Amniotic stem cell (primary cell): Measurements from ENCODE around the gene KRTAP10-2.
"Not testable (repeated sequence)": the region's sequence is repeated elsewhere in the genome, so short reads cannot be mapped to it uniquely, and the experiment has no call there.

Source experiments
- DNase-seq: peaks from one replicate; lab custom pipeline; 2025; lab: John Stamatoyannopoulos, UW

The KRTAP10-2 gene

DNA sequence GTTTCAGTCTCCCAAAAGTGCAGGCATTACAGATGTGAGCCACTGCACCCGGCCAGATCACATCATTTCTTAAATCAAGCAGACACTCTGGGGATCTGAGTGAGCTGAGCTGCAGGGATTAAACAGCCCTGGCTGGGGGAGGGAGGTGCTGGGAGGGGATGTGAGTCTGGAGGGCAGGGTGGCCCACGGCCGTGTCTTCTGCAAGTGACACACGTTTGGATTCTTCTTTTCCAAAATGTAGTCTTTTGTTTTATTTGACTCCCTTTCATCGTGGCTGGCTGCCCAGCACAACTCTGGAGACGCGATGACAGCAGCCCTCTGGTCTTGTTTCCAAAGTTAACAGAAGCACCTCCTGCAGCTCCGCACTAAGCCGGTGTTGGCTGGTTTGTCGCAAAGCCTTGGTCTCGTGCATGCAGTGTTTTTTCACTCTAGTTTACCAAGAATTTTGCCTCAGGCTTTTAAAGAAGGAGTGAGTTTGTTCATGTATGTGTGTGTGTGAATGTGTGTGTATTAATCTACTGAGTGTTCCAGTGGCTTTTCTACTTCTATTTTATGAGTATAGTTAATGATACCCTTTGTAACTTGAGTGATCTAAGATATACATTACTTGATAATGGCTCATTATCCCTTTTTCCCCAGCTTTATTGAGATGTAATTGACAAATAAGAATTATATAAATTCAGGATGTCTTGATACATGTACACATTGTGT is 31.9 kb upstream of the KRTAP10-2 start:
- DNase-seq, result no peak

DNA sequence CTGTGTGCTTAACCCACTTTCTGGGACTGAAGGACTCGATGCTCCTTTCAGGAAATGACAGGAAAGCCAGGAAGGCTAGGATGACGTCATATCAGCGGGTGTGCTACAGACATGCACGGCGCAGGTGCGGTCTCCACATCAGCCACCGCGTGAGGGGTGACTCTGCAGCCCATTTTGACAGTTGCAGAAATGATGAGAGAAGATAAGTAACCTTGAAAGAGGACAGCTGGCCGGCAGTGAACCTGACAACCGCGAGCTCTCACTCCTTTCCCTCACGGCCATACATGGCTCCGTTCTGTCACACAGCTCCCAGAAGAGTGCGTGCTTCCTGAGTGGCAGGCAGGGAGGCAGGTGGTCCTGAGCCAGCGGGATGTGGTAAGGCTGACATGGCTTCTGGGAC is 30.8 kb upstream of the KRTAP10-2 start:
- no peak for DNase-seq

DNA sequence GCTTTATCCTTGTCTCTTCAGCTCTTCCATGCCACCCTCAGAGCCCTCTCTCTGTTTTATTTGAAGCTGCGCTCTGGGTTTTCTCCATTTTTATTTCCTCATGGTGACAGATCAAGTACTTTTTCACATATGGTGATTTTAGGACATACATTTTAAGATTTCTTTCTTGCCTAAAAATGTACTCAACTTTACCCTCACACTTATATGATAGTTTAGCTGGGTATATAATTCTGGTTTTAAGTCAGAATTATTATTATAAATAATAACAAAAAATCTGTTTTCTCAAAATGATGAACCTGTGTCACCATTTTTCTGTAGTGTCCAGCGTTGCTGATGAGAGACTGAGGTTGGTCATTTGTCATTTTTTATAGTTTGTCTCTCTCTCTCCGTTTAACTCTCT is 29.9 kb upstream of the KRTAP10-2 start:
- no peak for DNase-seq

DNA sequence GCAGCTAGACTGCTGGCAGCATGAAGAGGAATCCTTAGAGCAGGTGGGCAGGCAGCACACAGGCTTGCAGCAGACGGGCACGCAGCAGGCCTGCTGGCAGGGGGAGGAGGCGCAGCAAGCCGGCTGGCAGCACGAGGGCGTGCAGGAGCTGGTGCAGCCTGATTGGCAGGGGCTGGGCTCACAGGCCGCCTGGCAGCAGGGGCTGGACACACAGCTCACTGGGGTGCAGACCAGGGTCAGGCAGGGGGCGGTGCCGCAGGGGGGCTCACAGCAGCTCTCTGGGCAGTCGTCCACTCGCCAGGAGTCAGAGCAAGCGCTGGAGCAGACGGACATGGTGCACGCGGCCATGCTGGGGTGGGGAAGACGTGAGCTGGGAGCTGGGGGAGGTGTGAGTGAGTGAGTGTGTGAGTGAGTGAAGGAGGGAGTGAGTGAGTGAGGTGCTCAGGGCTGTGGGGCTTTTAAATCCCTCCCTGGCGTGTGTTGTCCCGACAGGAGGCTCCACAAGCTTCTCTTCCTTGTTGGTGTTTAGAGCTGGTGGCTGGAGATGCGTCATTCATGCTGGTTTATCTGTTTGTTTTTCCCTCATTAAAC is 29.0 kb upstream of the KRTAP10-2 start, which contains the start of gene KRTAP10-5:
Gene KRTAP10-5, minus strand, starts transcription at position 374 of the 591 bp plus-strand sequence. Its CDS starts 26 bp downstream, at position 348.
- not testable (repeated sequence) for DNase-seq

DNA sequence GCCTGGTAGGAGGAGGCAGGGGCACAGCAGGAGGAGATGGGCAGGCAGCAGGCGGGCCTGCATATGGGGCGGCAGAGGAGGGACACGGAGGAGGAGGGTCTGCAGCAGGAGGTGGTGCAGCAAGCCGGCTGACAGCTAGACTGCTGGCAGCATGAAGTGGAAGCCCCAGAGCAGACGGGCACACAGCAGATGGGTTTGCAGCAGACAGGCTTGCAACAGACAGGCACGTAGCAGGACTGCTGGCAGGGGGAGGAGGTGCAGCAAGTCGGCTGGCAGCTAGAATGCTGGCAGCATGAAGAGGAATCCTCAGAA is 28.5 kb upstream of the KRTAP10-2 start:
- DNase-seq, result no peak

DNA sequence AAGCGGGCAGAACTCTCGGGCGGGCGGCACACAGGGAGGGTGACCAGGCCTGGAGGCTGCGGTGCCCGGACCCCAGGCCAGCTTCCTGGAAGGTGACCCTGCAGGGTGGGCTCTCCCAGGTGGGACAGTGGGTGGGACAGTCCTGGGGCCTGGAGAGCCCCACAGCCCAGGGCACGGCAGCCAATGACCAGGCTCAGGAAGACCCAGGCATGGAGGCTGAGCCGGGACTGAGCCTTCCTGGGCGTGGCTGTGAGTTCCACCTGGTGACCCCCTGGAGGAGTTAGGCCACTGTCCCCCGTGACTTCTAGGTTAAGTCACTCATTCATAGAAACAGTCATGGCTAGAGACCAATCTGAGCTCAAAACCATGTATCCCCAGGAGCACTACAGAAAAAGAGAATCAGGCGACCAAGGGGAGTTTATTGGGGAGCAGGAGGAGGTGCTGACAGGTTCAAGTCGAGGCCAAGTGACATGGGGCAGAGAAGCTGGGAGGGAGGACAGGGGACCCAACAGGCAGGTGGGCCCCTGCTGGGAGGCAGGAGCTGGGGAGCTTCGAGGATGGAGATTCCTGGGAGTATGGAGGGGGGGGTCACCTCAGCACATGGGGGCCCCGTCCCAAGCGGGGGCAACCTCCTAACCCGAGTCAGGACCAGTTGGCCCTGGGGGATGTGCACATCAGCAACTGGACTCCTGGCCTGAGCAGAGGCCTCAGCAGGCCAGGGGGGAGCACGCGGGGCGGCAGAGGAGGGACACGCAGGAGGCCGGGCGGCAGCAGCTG is 27.9 kb upstream of the KRTAP10-2 start:
- DNase-seq, result no peak

DNA sequence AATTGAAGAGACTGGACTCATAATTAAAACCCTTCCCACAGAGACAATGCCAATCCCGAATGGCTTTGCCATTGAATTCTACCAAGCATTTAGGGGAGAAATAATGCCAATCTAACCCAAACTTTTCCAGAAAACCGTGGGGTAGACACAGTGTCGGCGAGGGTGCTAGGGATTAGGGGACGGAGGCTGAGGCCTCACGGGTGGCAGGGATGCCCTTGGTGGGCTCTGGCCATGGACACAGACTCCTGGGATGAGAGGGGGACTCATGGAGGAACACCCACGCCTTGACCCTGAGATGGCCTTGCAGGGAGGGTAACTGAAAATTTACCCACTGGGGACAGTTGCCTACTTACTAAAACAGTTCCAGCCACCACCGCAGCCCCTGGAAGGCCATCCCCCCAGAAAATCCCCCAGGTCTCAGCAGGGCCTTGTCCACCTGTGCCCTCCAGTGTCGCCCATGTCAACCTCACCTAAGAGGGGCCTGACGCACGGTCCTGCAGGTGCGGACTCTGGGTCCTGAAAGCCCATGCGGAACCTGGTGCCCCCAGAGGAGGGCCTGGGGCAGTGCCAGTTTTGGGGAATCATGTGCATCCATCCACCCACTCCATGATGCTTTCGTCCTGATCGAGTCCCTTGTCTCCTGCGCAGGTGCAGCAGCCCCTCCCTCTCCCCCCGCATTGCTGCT is 27.2 kb upstream of the KRTAP10-2 start:
- DNase-seq, result no peak

DNA sequence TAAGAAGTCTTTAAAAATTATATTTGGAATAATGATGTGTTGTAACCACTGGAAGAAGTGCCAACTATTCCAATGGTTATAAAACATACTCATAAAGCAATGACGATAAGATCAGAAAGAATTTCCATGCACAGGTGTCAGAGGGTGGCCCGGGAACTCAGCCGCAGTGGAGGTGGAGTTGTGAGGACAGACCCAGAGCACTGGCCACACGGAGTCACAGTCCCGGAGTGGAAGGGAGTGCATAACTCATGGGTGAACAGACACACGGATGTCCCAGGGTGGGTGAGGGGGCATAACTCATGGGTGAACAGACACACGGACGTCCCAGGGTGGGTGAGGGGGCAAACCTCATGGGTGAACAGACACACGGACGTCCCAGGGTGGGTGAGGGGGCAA is 24.7 kb upstream of the KRTAP10-2 start:
- DNase-seq, result no peak

DNA sequence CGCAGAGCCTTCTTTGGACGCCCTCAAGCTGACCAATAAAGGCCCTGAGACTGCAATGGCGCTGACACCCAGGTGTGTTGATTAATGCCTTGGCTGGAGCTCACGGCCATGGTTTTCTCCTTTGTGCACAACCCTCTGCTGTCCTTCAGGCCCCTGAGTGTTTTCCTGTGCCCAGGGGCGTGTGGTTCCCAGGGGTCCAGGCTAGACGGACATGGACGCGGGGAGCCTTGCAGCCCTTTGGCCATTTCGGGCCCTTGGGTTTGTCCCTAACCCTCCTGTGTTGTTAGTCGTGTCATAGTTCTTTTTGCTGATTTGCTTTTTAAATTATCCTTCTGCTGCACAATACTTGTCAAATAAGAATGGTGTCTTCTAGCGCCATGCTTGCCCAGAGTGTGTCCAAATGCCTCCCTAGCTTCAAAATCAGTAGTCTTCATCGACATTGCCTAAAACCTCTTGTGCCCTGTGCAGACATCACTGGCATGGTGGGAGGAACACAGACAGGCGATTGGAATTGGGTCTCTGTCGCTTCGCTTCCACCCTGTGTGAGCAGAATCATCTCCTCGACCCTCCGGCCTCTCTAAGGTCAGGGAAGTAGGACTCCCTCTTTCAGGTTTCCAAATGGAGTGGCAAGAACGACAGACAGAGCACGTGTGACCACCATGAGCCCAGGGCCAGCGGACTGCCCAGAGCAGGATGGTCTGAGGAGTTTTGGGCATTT is 24.2 kb upstream of the KRTAP10-2 start:
- DNase-seq, result no peak

DNA sequence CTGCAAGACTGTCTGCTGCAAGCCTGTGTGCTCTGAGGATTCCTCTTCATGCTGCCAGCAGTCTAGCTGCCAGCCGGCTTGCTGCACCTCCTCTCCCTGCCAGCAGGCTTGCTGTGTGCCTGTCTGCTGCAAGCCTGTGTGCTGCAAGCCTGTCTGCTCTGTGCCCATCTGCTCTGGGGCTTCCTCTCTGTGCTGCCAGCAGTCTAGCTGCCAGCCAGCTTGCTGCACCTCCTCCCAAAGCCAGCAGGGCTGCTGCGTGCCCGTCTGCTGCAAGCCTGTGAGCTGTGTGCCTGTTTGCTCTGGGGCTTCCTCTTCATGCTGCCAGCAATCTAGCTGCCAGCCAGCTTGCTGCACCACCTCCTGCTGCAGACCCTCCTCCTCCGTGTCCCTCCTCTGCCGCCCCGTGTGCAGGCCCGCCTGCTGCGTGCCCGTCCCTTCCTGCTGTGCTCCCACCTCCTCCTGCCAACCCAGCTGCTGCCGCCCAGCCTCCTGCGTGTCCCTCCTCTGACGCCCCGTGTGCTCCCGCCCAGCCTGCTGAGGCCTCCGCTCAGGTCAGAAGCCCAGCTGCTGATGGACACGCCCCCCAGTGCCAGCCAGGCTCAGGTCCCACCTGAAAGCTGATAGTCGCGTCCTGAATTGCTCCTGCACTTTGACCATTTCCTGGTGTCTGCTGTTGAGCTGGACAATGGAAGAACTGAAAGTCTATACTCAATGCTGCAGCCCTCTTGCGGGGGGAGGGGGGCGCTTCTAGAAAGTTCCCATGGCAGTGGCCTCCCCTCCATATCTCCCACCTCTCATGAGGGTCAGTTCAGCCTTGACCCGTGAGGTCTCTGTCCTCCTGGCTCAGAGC is 23.4 kb upstream of the KRTAP10-2 start:
- no peak for DNase-seq

DNA sequence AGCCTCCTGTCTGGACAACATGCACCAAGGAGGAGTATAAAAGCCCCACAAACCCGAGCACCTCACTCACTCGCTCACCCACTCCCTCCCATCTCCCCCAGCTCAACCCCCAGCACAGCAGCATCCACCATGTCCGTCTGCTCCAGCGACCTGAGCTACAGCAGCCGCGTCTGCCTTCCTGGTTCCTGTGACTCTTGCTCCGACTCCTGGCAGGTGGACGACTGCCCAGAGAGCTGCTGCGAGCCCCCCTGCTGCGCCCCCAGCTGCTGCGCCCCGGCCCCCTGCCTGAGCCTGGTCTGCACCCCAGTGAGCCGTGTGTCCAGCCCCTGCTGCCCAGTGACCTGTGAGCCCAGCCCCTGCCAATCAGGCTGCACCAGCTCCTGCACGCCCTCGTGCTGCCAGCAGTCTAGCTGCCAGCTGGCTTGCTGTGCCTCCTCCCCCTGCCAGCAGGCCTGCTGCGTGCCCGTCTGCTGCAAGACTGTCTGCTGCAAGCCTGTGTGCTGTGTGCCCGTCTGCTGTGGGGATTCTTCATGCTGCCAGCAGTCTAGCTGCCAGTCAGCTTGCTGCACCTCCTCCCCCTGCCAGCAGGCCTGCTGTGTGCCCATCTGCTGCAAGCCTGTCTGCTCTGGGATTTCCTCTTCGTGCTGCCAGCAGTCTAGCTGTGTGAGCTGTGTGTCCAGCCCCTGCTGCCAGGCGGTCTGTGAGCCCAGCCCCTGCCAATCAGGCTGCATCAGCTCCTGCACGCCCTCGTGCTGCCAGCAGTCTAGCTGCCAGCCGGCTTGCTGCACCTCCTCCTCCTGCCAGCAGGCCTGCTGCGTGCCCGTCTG is 22.5 kb upstream of the KRTAP10-2 start, which contains the start of gene KRTAP10-4:
Gene KRTAP10-4, plus strand, starts transcription at position 100 of the 827 bp plus-strand sequence. Its CDS starts 30 bp downstream, at position 130.
- not testable (repeated sequence) for DNase-seq

DNA sequence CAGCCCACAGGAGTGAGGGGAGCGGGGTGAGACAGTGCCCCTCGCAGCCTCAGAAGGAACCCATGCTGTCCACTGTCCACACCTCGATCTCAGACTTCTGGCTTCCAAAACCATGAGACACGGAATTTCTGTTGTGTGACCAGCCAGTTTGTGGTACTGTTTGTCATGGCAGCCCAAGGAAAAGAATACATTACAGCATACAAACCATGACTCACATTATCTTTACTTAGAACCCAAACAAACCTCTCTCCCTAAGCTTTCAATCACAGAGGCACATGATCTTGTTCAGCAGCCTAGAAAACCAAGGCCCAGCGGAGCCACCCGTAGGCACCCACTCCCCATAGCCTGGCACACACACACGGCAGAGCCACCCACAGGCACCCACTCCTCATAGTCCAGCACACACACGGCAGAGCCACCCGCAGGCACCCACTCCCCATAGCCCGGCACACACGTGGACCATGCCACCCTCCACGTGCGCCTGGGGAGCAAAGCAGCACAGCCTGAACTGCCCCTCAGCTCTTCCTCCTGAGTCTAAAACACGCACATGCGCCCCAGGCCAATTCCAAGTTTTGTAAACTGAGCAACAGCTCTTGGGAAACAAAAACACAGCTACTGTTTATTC is 21.8 kb upstream of the KRTAP10-2 start:
- no peak for DNase-seq

DNA sequence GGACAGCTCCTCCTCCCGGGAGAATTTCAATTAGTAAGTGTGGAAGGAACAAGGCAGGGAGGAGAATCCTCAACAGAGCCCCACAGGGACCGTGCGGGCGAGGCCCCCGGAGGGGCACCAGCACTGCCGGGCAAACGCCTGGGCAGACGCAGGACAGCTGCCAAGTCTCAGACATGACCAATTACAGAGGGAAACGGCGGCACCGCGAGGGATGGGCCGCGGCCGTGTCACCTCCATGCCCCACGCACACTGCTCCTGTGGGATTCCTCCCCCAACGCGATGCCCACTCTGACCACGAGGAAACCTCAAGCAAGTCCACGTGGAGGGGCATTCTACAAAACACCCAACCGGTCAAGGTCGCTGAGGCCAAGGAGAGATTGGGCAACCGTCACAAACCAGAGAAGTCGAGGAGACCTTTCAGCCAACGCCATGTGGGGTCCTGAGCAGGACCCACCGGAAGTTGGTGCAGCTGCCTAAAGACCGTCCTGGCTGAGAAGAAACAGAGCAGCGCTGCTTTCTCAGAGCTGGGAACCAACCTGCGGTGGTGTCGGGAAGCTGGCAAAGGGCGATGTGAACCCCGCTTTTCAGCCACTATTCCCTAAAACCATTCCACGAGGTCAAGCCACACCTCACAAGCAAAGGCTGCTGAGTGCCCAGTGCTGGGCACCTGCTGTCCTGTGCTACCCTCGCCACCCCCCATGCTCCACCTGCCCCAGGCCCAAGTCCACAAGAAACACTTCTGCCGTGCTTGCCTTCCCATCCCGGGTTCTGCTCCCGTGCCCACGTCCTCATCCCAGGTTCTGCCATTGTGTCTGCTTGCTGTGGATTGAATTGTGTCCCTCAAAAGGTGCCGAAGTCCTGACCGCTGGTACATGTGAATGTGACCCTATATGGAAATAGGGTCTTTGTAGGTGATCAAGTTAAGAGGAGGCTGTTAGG is 20.8 kb upstream of the KRTAP10-2 start:
- DNase-seq, result no peak

DNA sequence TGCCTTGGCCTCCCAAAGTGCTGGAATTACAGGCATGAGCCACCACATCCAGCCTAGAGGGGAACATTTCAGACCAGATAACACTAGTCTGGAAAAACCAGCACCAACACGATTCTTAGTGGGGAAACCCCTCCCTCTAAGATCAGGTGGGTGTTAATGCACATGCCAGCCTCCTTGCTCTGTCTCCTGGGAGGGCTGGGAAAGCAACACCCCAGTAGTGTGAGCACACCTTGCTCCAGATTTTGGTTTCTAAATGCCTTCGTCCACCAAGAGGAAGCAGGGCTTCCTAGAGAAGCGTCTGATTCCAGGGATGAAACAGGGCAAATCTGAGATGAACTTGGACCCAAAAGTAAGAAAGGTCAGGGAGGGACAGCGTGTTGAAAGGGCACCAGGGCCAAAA is 20.0 kb upstream of the KRTAP10-2 start:
- no peak for DNase-seq

DNA sequence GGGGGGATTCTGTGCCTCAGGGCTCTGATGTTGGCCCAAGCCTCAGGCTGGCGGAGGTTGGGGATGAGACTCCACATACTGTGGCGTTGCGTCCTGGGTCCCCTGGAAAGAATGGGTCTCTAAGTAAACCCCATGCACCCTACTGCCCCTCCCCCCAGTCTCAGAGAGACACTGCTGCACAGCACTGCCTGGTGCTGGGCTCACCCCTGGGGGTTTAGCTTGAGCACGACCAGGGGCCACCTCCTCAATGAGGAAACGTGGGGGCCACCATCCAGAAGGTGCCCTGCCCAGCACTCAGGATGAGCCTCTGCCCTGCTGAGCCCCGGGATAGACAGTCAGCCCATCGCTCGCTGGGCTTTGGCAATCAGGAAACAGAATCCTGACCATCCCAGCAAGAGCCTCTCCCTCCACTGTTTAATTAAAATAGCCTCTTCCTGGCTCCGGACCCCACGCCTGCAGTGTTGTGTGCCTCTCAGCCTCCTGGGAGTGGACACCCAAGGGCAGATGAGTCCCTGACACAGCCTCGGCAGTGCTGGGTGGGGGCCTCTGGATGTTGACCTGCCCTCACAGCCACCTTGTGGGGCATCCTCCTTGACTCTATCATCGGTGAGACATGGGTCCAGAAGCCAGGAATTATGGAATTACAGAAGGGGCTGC is 18.7 kb upstream of the KRTAP10-2 start:
- DNase-seq, result no peak

DNA sequence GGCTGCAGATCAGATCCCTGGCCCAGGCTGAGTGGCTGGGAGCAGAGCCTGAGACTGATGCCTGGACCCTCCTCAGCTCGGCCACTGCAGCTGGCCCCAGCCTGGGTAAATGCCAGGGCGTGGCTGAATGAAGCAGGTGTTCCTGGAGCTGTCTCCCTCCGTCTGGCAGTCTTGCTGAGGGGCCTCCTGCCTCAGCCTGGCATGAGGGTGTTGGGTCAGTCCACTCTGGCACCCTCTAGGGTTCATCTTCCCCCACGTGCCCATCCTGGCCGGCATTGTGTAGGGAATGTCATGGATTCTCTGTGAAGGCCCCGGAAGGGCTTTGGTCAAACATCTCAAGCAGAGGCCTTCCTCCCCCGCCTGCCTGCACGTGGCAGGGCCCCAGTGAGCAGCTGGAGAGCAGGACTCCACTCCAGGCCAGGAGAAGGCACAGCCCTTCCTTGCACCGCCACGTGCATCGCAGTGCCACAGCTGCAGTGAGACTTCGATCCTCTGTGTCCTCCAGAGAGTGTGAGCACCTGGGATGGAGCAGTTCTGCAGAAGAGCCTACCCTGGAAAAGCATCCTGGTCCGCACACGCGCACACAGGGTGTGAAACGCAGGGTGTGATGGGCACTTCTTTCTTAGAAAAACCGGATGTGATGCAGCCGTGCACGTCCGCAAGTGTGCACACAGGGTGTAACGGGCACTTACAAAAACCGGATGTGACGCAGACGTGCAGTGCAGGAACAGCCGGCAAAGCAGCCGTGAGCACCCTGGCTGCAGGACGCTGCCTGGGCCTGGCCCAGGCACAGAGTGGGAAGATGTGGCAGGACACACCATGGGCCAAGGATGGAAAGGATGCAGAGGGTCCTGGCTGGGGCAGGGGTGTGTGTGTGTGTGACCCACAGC is 17.6 kb upstream of the KRTAP10-2 start:
- no peak for DNase-seq

DNA sequence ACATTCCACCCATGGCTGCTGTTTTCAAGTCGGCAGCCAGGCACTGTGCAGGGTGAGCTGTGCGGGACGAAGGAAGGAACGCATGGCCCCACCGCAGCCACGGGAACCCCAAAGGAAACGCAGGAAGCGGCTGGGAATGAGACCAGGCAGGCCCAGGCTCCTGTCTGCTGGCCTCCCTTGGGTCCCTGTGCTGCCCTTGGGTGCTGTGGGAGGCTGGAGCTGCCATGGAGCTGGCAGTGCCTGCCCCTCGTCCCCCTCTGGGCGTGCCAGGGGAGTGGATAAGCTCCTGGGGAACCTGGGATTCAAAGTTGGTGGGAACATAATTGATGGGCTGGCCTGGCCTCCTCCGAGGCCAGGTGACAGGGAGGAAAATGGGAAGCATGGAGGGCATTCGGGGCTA is 17.0 kb upstream of the KRTAP10-2 start:
- DNase-seq, result no peak
